Stimulated activated CD8-positive, alpha-beta memory T cell treated with anti-CD3 and anti-CD28 coated beads, Interleukin-15, amount 100 ng/mL, for 24 hours (primary cell): ENCODE data around the gene RAB27A.
"Not testable (repeated sequence)": the region's sequence is repeated elsewhere in the genome, so short reads cannot be mapped to it uniquely, and the experiment has no call there.

Experiments used
- DNase-seq: peaks from one replicate; pipeline ENCODE4 v3.0.0-alpha.2; 2020; ENCODE audit warnings: low read depth

Gene RAB27A

DNA sequence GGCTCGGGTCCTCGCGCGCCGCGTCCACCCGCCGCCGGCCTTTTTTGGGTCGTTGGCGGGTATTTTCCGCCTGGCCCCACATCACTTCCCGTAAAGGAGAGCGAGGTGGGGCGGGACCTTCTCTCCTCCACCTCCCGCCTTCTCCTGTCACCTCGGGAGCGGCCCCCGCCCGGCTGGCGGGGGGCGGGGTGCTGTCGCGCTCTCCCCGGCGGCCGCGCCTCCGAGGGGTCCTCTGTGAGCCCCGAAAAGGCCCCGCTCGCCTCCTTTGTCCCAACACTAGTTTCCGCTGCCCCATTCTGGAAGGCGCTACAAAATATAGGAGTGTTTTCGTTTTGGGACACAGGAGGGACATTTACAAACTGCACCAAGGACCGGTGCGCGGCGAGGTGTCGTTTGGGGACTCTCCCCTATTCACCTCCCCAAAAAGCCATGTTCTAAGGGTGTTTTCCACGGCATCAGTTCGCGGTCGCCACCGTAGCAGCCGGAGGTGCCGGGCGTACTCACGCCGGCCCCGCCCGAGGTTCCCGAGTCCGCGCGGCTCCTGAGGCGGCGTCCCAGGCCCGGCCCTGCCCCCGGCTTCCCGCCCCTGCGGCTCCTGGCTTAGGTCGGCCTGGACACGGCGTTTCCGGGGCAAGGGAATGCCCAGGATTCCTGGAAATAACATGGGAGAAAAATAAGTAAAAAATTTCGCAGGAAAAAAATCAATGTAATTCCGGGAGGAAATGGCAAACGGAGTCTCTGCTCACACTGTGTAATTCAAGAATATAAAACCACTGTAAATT, at the start of gene RAB27A:
Gene RAB27A (minus strand): TSS at position 68 of the 782 bp plus-strand sequence. CDS start 54,879 bp downstream, outside the sequence.
- peak; percentile 47 for DNase-seq

DNA sequence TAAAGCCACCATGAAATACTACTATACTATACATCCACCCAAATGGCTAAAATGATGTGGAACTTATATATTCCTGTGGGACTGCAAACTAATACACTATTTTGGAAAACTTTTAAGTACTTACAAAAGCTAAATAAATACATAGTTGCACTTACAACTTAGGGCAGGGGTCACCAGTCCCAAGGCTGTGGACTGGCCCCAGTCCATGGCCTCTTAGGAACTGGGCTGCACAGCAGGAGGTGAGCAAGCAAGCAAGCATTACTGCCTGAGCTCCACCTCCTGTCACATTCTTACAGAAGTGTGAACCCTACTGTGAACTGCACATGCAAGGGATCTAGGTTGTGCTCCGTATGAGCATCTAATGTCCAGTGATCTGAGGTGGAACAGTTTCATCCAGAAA, 47.5 kb upstream of the RAB27A start:
- no peak for DNase-seq

DNA sequence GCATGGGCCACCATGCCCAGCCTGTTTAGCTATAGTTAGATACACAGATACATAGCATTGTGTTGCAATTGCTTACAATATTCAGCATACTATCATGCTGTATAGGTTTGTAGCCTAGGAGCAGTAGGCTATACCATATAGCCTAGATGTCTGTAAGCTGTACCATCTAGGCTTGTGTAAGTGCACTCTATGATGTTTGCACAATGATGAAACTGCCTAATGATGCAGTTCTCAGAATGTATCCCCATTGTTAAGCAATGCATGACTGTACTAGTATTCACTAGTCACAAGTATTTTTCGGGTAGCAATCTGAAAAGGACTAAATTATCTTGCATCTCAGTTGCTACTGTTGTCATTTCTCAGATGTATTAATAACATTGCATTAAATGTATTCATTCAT, 45.4 kb upstream of the RAB27A start:
- DNase-seq = no peak

GRCh38 chr15:55334371-55334770, 44.8 kb upstream of the RAB27A start:
- DNase-seq = no peak

- DNase-seq = no peak
These were observed 37.8 kb upstream of the RAB27A start for GRCh38 chr15:55327387-55327786.

- no peak for DNase-seq
These were observed 32.9 kb upstream of the RAB27A start for GRCh38 chr15:55322467-55322866.

GRCh38 chr15:55320963-55321362, 31.4 kb upstream of the RAB27A start:
- no peak for DNase-seq

GRCh38 chr15:55320238-55320550, 30.6 kb upstream of the RAB27A start:
- no peak for DNase-seq

DNA sequence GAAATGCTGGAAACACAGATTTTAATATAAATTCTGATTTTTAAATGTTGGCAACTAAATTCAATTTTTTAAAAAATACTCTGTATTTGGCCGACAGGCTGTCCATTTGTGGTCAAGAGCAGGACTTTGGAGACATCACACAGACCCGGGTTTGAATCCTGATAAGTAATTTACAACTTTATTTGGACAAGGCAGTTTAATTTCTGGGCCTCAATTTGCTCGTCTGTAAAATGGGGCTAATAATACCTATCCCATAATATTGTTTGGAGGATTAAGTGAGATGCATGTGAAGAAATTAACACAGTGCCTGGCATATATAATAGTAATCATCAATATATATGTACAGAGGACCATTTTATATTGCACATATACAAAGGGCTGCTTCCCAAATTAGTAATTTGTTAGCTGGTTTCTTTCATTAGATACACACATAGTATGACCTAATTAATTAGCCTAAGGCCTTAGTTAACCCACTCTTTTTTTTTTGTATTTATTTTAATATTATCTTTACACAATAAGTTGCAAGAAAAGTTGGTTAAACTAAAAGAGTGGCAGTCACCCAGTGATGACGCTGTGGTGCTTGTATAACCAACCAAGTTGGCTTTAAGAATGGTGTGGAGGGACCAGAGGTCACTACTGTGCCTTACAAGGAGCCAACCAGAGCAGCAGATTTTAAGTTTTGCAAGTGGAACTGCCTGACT, 30.1 kb upstream of the RAB27A start:
- DNase-seq = no peak

DNA sequence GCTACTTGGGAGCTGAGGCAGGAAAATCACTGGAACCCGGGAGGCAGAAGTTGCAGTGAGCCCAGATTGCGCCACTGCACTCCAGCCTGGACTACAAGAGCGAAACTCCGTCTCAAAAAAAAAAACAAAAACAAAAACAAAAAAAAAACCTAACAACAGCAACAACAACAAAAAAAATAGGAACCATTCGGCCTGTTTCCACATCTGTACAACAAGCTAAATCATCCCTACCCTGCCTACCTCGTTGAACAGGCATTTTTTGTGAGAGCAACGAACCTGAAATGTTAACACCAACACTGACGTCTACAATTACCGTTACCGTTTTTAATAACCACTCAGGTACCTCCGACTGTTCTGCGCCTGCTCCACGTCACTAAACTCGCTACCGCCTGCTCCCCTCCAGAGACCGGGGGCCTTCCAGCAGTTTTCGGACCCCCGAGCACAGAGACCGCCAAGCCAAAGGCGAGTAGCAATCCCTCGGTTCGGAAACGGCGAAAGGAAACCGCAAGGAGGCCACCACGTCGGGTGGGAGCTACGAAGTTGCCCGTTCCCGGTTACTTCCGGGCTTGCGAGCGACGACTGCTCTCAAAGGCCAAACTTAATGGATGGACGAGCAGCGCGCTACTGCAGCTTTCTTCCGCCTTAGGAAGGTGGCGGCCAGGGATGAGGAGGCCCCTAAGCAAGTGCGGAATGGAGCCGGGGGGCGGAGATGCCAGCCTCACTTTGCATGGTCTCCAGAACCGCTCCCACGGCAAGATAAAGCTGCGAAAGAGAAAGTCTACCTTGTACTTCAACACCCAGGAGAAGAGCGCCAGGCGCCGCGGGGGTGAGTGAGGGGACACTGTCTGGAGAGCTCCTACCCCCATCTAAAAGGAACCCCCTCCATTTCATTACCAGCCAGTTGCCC, 29.2 kb upstream of the RAB27A start, which contains the start of the genes PIGB and PIGBOS1:
Gene PIGB (plus strand): TSS at position 635 of the 907 bp plus-strand sequence. CDS start 29 bp downstream, at position 664.
Gene PIGBOS1 (minus strand): TSS at position 536 of the 907 bp plus-strand sequence. CDS start 1,331 bp downstream, outside the sequence.
- peak; percentile 47 for DNase-seq

DNA sequence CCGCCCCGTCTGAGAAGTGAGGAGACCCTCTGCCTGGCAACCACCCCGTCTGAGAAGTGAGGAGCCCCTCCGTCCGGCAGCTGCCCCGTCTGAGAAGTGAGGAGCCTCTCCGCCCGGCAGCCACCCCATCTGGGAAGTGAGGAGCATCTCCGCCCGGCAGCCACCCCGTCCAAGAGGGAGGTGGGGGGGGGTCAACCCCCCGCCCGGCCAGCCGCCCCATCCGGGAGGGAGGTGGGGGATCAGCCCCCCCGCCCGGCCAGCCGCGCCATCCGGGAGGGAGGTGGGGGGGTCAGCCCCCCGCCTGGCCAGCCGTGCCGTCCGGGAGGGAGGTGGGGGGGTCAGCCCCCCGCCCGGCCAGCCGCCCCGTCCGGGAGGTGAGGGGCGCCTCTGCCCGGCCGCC, 13.2 kb upstream of the RAB27A start:
- DNase-seq = not testable (repeated sequence)

- DNase-seq = no peak
These were observed 7.7 kb upstream of the RAB27A start for GRCh38 chr15:55297315-55297714.

GRCh38 chr15:55290528-55291057, 980 bp upstream of the RAB27A start:
- peak; percentile 69 for DNase-seq

- DNase-seq = no peak
These were observed 435 bp downstream of the RAB27A start for GRCh38 chr15:55289011-55289745.

- DNase-seq = no peak
These were observed 1.5 kb downstream of the RAB27A start for GRCh38 chr15:55288006-55288717.

DNA sequence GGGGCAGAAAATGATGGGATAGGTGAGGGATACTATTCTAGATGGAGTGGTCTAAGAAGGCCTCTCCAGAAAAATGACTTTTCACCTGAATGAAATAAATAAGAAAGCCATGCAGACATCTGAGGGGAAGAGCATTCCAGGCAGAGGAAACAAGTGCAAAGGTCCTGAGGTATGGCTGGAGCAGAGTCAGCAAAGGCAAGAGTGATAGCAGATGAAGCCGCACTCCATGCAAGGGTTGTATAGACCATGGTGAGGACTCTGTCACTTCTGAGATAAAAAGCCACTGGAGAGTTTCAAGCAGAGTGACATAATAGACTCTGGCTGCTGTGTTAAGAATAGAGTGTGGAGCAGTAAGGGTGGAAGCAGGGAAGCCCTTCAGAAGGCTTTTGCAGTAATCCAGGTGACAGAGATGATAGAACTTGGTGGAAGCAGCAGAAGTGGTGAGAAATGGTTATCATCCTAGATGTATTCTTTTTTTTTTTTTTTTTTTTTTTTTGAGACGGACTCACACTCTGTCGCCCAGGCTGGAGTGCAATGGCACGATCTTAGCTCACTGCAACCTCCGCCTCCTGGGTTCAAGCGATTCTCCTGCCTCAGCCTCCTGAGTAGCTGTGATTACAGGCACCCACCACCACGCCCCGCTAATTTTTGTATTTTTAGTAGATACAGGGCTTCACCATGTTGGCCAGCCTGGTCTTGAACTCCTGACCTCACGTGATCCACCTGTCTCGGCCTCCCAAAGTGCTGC, 3.0 kb downstream of the RAB27A start:
- DNase-seq = not testable (repeated sequence)

- DNase-seq = no peak
These were observed 5.2 kb downstream of the RAB27A start for GRCh38 chr15:55284426-55284825.

DNA sequence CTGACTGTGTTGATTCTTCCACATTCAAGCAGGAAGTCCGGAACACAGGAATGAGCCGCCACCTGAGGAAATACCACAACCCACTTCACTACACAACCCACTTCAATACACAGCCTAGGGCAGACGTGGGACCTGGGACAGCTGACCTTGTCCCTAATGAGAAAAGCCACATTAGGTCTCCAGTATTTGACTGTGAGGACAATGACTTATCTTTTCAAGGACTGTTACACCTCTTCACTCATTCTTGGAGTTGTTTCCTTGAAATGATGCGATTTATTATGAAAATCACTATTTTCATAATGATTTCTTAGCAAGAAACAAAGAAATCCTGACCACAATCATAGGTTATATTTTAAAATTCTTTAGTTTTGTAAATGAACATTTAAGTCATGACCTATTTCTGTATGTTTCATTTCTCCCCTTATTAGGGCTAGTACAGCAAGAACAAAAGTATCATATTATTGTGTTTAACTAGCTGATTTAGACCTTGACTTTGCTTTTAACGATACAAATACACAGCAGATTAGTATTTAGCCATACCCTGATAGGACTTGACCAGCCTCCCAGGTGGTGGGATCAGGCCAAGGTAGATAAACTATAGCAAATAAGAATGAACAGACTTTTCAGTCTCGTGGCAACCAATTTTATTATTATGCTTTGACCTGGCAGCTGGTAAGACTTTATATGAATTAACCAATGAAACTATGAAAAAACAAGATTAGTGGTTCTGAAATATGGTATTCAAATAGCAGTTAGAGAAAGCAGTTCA, 6.0 kb downstream of the RAB27A start:
- no peak for DNase-seq

DNA sequence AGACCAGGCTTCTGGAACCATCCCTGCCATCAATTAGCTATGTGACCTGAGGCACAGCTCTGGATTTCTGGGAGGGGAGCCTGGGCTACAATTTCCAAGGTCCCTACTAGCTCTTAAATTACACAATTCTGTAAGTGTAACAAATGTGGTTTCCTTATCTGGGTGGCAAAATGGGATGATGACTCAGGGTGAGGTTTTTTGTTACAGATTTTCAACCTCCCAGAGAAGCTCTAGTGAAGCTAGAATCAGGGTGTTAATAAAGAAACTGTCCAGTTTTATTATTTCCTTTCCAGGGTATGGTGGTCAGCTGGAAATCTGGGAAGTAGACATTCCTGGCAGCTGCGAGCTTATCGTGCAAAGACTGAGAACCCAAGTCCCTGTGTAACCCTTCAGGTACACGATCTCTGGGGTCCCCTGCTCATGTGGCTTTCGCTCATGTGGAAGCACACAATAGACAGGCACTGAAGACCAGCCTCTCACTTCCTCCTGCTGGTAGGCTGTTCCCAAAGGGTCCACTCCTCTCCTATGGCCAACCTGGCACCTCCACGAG, 7.3 kb downstream of the RAB27A start:
- DNase-seq = no peak
